ENCODE results near the gene SAT2. TPM values are rescaled to one million over a fixed set of nuclear protein-coding genes. Genes with fewer than 3 reads are reported as not detected.

SAT2 gene
- total RNA-seq, 1 donor from 2014 or later, result 47.2 TPM

DNA sequence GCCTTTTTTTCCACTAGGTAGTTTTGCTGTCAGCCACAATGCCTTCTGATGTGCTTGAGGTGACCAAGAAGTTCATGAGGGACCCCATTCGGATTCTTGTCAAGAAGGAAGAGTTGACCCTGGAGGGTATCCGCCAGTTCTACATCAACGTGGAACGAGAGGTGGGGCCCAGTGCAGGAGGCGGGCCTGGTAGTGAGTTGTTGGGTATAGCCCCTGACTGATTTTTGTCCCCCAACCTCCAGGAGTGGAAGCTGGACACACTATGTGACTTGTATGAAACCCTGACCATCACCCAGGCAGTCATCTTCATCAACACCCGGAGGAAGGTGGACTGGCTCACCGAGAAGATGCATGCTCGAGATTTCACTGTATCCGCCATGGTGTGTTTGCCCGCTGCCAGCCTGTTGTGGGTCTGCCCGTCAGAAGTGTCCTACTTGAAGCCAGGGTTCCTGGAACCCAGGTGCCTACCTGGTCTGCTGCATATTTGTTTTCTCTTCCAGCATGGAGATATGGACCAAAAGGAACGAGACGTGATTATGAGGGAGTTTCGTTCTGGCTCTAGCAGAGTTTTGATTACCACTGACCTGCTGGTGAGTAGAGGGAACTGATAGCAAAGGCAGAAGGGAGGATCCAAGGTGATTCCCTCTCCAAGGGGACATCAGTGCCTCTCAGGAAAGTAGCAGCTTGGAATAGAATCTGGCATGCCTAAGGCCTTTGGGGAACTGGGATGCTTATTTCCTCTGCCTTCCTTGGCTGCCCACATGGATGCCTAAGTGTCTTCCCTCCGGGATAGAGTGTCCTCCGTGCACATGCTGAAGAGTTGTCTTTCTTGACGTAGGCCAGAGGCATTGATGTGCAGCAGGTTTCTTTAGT, 50.1 kb downstream of the SAT2 start:
- Histone ChIP-seq H3K9me3 (ENCODE audit: insufficient read depth, low read depth, low read length) (no peaks in the 10 kb centered on the region), H3K4me1 (ENCODE audit: insufficient read depth, low read length) (peaks cover 40% of the 10 kb centered on the region), H2AFZ (ENCODE audit: low read depth, low read length) (no peak overlapping the region), H4K20me1 (ENCODE audit: insufficient read depth, low read length) (peaks cover 79% of the 10 kb centered on the region), H3K79me2 (ENCODE audit: insufficient read depth, low read length) (peaks cover 76% of the 10 kb centered on the region), H3K27me3 (ENCODE audit: insufficient read depth, low read length) (no peaks in the 10 kb centered on the region), H3K4me2 (ENCODE audit: low read length) (peak overlapping the region; percentile 6), H3K27ac (ENCODE audit: low read depth, low read length) (no peak overlapping the region), H3K4me3 (ENCODE audit: insufficient read depth, low read depth, low read length) (no peak overlapping the region), H3K9ac (ENCODE audit: low read length) (peak overlapping the region; percentile 19), H3K36me3 (ENCODE audit: insufficient read depth, low read length) (peaks cover 51% of the 10 kb centered on the region)
- Mint-ChIP-seq H3K9me3 (ENCODE audit: unreplicated experiment) (no peaks in the 10 kb centered on the region), H3K4me1 (ENCODE audit: low read depth, unreplicated experiment) (peaks cover 56% of the 10 kb centered on the region), H3K27me3 (ENCODE audit: low read depth, unreplicated experiment) (no peaks in the 10 kb centered on the region), H3K36me3 (ENCODE audit: low read depth, unreplicated experiment) (peaks cover 48% of the 10 kb centered on the region), H3K4me3 (ENCODE audit: unreplicated experiment) (peak overlapping the region; percentile 97), H3K27ac (ENCODE audit: unreplicated experiment) (peak overlapping the region; percentile 83)
- DNase-seq (ENCODE audit: low read depth) (no peak), FAIRE-seq (no peak)
- TF ChIP-seq EZH2 (IDR thresholded peaks at IDR 0.05; ENCODE audit: insufficient read depth, low read length), result no peak
- TF ChIP-seq, protein P1, sequence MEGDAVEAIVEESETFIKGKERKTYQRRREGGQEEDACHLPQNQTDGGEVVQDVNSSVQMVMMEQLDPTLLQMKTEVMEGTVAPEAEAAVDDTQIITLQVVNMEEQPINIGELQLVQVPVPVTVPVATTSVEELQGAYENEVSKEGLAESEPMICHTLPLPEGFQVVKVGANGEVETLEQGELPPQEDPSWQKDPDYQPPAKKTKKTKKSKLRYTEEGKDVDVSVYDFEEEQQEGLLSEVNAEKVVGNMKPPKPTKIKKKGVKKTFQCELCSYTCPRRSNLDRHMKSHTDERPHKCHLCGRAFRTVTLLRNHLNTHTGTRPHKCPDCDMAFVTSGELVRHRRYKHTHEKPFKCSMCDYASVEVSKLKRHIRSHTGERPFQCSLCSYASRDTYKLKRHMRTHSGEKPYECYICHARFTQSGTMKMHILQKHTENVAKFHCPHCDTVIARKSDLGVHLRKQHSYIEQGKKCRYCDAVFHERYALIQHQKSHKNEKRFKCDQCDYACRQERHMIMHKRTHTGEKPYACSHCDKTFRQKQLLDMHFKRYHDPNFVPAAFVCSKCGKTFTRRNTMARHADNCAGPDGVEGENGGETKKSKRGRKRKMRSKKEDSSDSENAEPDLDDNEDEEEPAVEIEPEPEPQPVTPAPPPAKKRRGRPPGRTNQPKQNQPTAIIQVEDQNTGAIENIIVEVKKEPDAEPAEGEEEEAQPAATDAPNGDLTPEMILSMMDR (IDR thresholded peaks at IDR 0.05; ENCODE audit: insufficient read depth, low read depth, low read length), result no peak

DNA sequence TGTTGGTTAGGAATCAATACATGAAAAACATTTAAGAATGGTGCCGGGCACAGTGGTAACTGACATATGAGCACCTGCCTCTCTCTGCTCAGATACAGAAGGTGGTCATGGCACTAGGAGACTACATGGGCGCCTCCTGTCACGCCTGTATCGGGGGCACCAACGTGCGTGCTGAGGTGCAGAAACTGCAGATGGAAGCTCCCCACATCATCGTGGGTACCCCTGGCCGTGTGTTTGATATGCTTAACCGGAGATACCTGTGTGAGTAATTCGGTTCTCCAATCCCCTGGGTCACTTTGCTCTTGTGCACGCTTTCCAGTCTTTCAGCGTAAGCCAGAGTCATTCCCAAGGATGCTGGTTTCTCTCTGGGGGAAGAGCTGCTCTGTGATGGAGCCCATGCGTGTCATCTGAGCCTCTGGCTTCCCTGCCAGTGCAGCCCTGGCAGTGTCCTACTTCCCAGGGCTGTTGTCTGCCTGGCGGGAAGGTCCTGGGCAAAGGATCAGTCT, 51.1 kb downstream of the SAT2 start:
- no peak overlapping the region for H2AFZ ChIP-seq (ENCODE audit: low read depth, low read length)
- peaks cover 79% of the 10 kb centered on the region for H4K20me1 ChIP-seq (ENCODE audit: insufficient read depth, low read length)
- TF ChIP-seq EZH2 (IDR thresholded peaks at IDR 0.05; ENCODE audit: insufficient read depth, low read length), result no peak
- TF ChIP-seq, protein P1 (IDR thresholded peaks at IDR 0.05; ENCODE audit: insufficient read depth, low read depth, low read length), result no peak
- peaks cover 75% of the 10 kb centered on the region for H3K79me2 ChIP-seq (ENCODE audit: insufficient read depth, low read length)
- no peak overlapping the region for H3K27ac ChIP-seq (ENCODE audit: low read depth, low read length)
- peaks cover 51% of the 10 kb centered on the region for H3K36me3 ChIP-seq (ENCODE audit: insufficient read depth, low read length)
- Mint-ChIP-seq H3K4me3 (ENCODE audit: unreplicated experiment) (peak overlapping the region; percentile 97), H3K9me3 (ENCODE audit: unreplicated experiment) (no peaks in the 10 kb centered on the region), H3K4me1 (ENCODE audit: low read depth, unreplicated experiment) (peaks cover 53% of the 10 kb centered on the region), H3K27me3 (ENCODE audit: low read depth, unreplicated experiment) (no peaks in the 10 kb centered on the region), H3K36me3 (ENCODE audit: low read depth, unreplicated experiment) (peaks cover 47% of the 10 kb centered on the region), H3K27ac (ENCODE audit: unreplicated experiment) (peak overlapping the region; percentile 54)
- DNase-seq (ENCODE audit: low read depth) (no peak), FAIRE-seq (no peak)
- H3K4me1 ChIP-seq (ENCODE audit: insufficient read depth, low read length), result peaks cover 45% of the 10 kb centered on the region
- peak overlapping the region; percentile 16 for H3K9ac ChIP-seq (ENCODE audit: low read length)
- no peak overlapping the region for H3K4me3 ChIP-seq (ENCODE audit: insufficient read depth, low read depth, low read length)
- H3K27me3 ChIP-seq (ENCODE audit: insufficient read depth, low read length), result no peaks in the 10 kb centered on the region
- H3K4me2 ChIP-seq (ENCODE audit: low read length), result peak overlapping the region; percentile 97
- no peaks in the 10 kb centered on the region for H3K9me3 ChIP-seq (ENCODE audit: insufficient read depth, low read depth, low read length)

Other genes starting within 250 kb of the SAT2 start
- 0.36 and 1.6 TPM in 2 replicates for gene TNK1, start 246.7 kb downstream of the SAT2 start, total RNA-seq
- gene PLSCR3, start 233.3 kb downstream of the SAT2 start, total RNA-seq, result 65.7 and 67.6 TPM in 2 replicates
- gene TMEM256, start 223.7 kb downstream of the SAT2 start, total RNA-seq, result 45.7 and 52.9 TPM in 2 replicates
- 77.3 and 80.7 TPM in 2 replicates for gene NLGN2, start 220.0 kb downstream of the SAT2 start, total RNA-seq
- 0.23 TPM in 1 of 2 replicates, not detected in the other for gene SPEM1, start 207.5 kb downstream of the SAT2 start, total RNA-seq
- 0.14 and 0.17 TPM in 2 replicates for gene SPEM2, start 202.2 kb downstream of the SAT2 start, total RNA-seq
- gene SPEM3, start 199.0 kb downstream of the SAT2 start, total RNA-seq, result 0.07 TPM in 1 of 2 replicates, not detected in the other
- gene TMEM102, start 192.4 kb downstream of the SAT2 start, total RNA-seq, result 10.7 and 11.8 TPM in 2 replicates
- gene FGF11, start 188.3 kb downstream of the SAT2 start, total RNA-seq, result 22.4 and 30.7 TPM in 2 replicates
- gene CHRNB1, start 182.8 kb downstream of the SAT2 start, total RNA-seq, result 9.7 and 11.7 TPM in 2 replicates
- 31.0 and 31.2 TPM in 2 replicates for gene ZBTB4, start 148.2 kb downstream of the SAT2 start, total RNA-seq
- gene SLC35G6, start 146.4 kb downstream of the SAT2 start, total RNA-seq, result not detected in 2 replicates
- gene POLR2A, start 143.5 kb downstream of the SAT2 start, total RNA-seq, result 143 and 151 TPM in 2 replicates
- 2.4 and 3.4 TPM in 2 replicates for gene TNFSF12, start 78.8 kb downstream of the SAT2 start, total RNA-seq
- 0.43 and 0.93 TPM in 2 replicates for gene TNFSF13, start 69.1 kb downstream of the SAT2 start, total RNA-seq
- gene SENP3, start 65.9 kb downstream of the SAT2 start, total RNA-seq, result 51.4 and 58.7 TPM in 2 replicates
- 4.4 and 6.2 TPM in 2 replicates for gene CD68, start 48.2 kb downstream of the SAT2 start, total RNA-seq
- 44.6 and 51.2 TPM in 2 replicates for gene MPDU1, start 44.0 kb downstream of the SAT2 start, total RNA-seq
- 1.7 and 4.0 TPM in 2 replicates for gene SOX15, start 37.7 kb downstream of the SAT2 start, total RNA-seq
- gene FXR2, start 12.9 kb downstream of the SAT2 start, total RNA-seq, result 54.3 and 60.2 TPM in 2 replicates
- 0.79 and 1.4 TPM in 2 replicates for gene SHBG, start 2.3 kb upstream of the SAT2 start, total RNA-seq
- gene ATP1B2, start 23.1 kb upstream of the SAT2 start, total RNA-seq, result 0.65 and 0.89 TPM in 2 replicates
- 94.4 and 100 TPM in 2 replicates for gene TP53, start 59.7 kb upstream of the SAT2 start, total RNA-seq
- gene WRAP53, start 60.7 kb upstream of the SAT2 start, total RNA-seq, result 14.2 and 15.1 TPM in 2 replicates
- gene EFNB3, start 77.4 kb upstream of the SAT2 start, total RNA-seq, result 7.0 and 7.6 TPM in 2 replicates
- gene DNAH2, start 89.9 kb upstream of the SAT2 start, total RNA-seq, result 0.11 and 0.34 TPM in 2 replicates
- 50.4 and 54.1 TPM in 2 replicates for gene KDM6B, start 206.4 kb upstream of the SAT2 start, total RNA-seq
- 25.3 and 33.7 TPM in 2 replicates for gene TMEM88, start 227.2 kb upstream of the SAT2 start, total RNA-seq
- 56.2 and 60.2 TPM in 2 replicates for gene NAA38, start 229.7 kb upstream of the SAT2 start, total RNA-seq
- gene CYB5D1, start 230.2 kb upstream of the SAT2 start, total RNA-seq, result 19.5 and 21.1 TPM in 2 replicates